H1 (cell line): ENCODE results near the gene LRG1. TPM values are rescaled to one million over a fixed set of nuclear protein-coding genes. Genes with fewer than 3 reads are reported as not detected.

Source experiments
- CTCF ChIA-PET: fragments of 300-600 bp; sonication (Branson Sonifier 250); formaldehyde crosslinking; loops from one replicate; lab custom pipeline; 2021; ENCODE audit not compliant: partially characterized antibody; lab: Charles Lee
- POLR2A ChIA-PET: fragments of 300-600 bp; sonication (Branson Sonifier 250); formaldehyde crosslinking; loops from one replicate; lab custom pipeline; 2021; ENCODE audit warnings: inconsistent platforms; ENCODE audit not compliant: partially characterized antibody; lab: Charles Lee
- DNase-seq, 2 experiments: peaks; one replicate each; pipeline versions ENCODE4 v3.0.0 to v3.0.0-alpha.2; 2010 to 2022; ENCODE audit warnings: low spot score in 2 of 2, low read depth in 1 of 2, mixed read lengths in 1 of 2
- FAIRE-seq: peaks from 2 replicates; lab custom pipeline; 2011; peaks lifted over from hg19 to GRCh38; lab: Jason Lieb, UNC
- H2AFZ ChIP-seq: 2 replicates; pipeline ENCODE4 v1.8.1; 2012; ENCODE audit warnings: low read length, inconsistent platforms
- H2AK5ac ChIP-seq: 2 replicates; pipeline ENCODE4 v1.6.1; 2013; ENCODE audit warnings: low read depth, low read length
- H2BK120ac ChIP-seq: replicated peaks from 2 replicates; pipeline ENCODE3; 2013; ENCODE audit warnings: low read depth, low read length, inconsistent platforms
- H2BK12ac ChIP-seq: 2 replicates; pipeline ENCODE4 v1.6.1; 2013; ENCODE audit warnings: low read depth, low read length
- H2BK15ac ChIP-seq: 2 replicates; pipeline ENCODE4 v1.6.1; 2013; ENCODE audit warnings: low read length
- H2BK20ac ChIP-seq: 2 replicates; pipeline ENCODE4 v1.6.1; 2013; ENCODE audit warnings: low read length
- H2BK5ac ChIP-seq: 2 replicates; pipeline ENCODE4 v1.6.1; 2013; ENCODE audit warnings: low read depth, low read length
- H3K14ac ChIP-seq: 2 replicates; pipeline ENCODE4 v1.6.1; 2013; ENCODE audit warnings: inconsistent platforms; ENCODE audit not compliant: insufficient read length
- H3K18ac ChIP-seq: 2 replicates; pipeline ENCODE4 v1.6.1; 2013; ENCODE audit warnings: low read length; ENCODE audit errors: extremely low read depth
- H3K23ac ChIP-seq: 2 replicates; pipeline ENCODE4 v1.6.1; 2013; ENCODE audit warnings: inconsistent platforms; ENCODE audit not compliant: insufficient read length
- H3K23me2 ChIP-seq: 2 replicates; pipeline ENCODE4 v1.6.1; 2013; ENCODE audit warnings: low read depth, low read length
- H3K27ac ChIP-seq: 2 replicates; pipeline ENCODE4 v1.6.1; 2011; ENCODE audit warnings: low read depth, low read length, inconsistent platforms
- H3K27me3 ChIP-seq, 4 experiments: replicated peaks in 1 of 4; 1 replicate in 1 of 4; 2 replicates in 3 of 4; pipeline versions ENCODE4 v1.6.1 to v1.8.1; 2011 to 2013; ENCODE audit warnings: low read length in 3 of 4, mild to moderate bottlenecking in 3 of 4, inconsistent platforms in 2 of 4, mixed read lengths in 2 of 4, moderate library complexity in 1 of 4; ENCODE audit not compliant: control insufficient read depth in 3 of 4, insufficient read depth in 3 of 4; ENCODE audit errors: extremely low read depth in 1 of 4
- H3K36me3 ChIP-seq, 4 experiments: 2 replicates each; pipeline versions ENCODE4 v1.6.1 to v1.8.1; 2011 to 2013; ENCODE audit warnings: mild to moderate bottlenecking in 4 of 4, low read length in 3 of 4, moderate library complexity in 2 of 4, control low read depth in 1 of 4, inconsistent platforms in 1 of 4; ENCODE audit not compliant: insufficient read depth in 4 of 4, control insufficient read depth in 2 of 4
- H3K4ac ChIP-seq: replicated peaks from 2 replicates; pipeline ENCODE3; 2013; ENCODE audit warnings: low read length, low read depth, mixed read lengths, inconsistent platforms; ENCODE audit not compliant: insufficient read length
- H3K4me1 ChIP-seq, 4 experiments: replicated peaks in 1 of 4; 1 replicate in 1 of 4; 2 replicates in 3 of 4; pipeline versions ENCODE4 v1.6.1 to v1.8.1; 2011 to 2013; ENCODE audit warnings: low read length in 3 of 4, inconsistent platforms in 2 of 4, mixed read lengths in 1 of 4; ENCODE audit not compliant: insufficient read depth in 4 of 4, control insufficient read depth in 3 of 4
- H3K4me2 ChIP-seq, 2 experiments: 2 replicates each; pipeline versions ENCODE4 v1.6.1 to v1.8.1; 2011 to 2013; ENCODE audit warnings: low read depth in 2 of 2, low read length in 2 of 2, control low read depth in 1 of 2, inconsistent platforms in 1 of 2, mild to moderate bottlenecking in 1 of 2; ENCODE audit not compliant: insufficient read depth in 1 of 2
- H3K4me3 ChIP-seq, 4 experiments: fragments of 200-600, 300-600 bp in 1 of 4; sonication (generic), shearing (Covaris generic), sonication (Bioruptor Twin) in 1 of 4; 2 replicates each; pipeline versions ENCODE4 v1.5.1 to v1.8.1; 2011 to 2016; ENCODE audit warnings: low read length in 4 of 4, low read depth in 3 of 4, control low read depth in 2 of 4, inconsistent platforms in 2 of 4, mild to moderate bottlenecking in 2 of 4, mixed read lengths in 1 of 4, moderate library complexity in 1 of 4; ENCODE audit not compliant: insufficient read depth in 2 of 4; ENCODE audit errors: extremely low read depth in 1 of 4
- H3K56ac ChIP-seq: replicated peaks from 2 replicates; pipeline ENCODE3; 2013; ENCODE audit warnings: low read depth, mild to moderate bottlenecking, mixed read lengths, low read length, inconsistent platforms; ENCODE audit not compliant: insufficient read length
- H3K79me1 ChIP-seq: 2 replicates; pipeline ENCODE4 v1.6.1; 2013; ENCODE audit warnings: low read depth, low read length, control low read depth
- H3K79me2 ChIP-seq, 2 experiments: 2 replicates each; pipeline versions ENCODE4 v1.6.1 to v1.8.1; 2012 to 2013; ENCODE audit warnings: low read length in 2 of 2, mild to moderate bottlenecking in 2 of 2, inconsistent platforms in 1 of 2; ENCODE audit not compliant: insufficient read depth in 2 of 2, control insufficient read depth in 1 of 2
- H3K9ac ChIP-seq, 4 experiments: replicated peaks in 1 of 4; 1 replicate in 1 of 4; 2 replicates in 3 of 4; pipeline versions ENCODE4 v1.6.1 to v1.8.1; 2011 to 2013; ENCODE audit warnings: low read depth in 3 of 4, low read length in 3 of 4, control low read depth in 2 of 4, mild to moderate bottlenecking in 2 of 4, moderate library complexity in 2 of 4, inconsistent platforms in 1 of 4; ENCODE audit errors: extremely low read depth in 1 of 4
- H3K9me3 ChIP-seq, 2 experiments: 2 replicates each; pipeline versions ENCODE4 v1.6.1 to v1.8.1; 2012 to 2013; ENCODE audit warnings: mild to moderate bottlenecking in 2 of 2, moderate library complexity in 2 of 2, control low read depth in 1 of 2, inconsistent platforms in 1 of 2, low read depth in 1 of 2, low read length in 1 of 2, mixed read lengths in 1 of 2; ENCODE audit not compliant: insufficient read depth in 2 of 2
- H4K20me1 ChIP-seq, 2 experiments: replicated peaks in 1 of 2; 2 replicates each; pipeline versions ENCODE3 to v1.8.1; 2011 to 2013; ENCODE audit warnings: inconsistent platforms in 2 of 2, low read length in 2 of 2, mild to moderate bottlenecking in 1 of 2; ENCODE audit not compliant: insufficient read depth in 2 of 2, control insufficient read depth in 1 of 2
- H4K5ac ChIP-seq: 2 replicates; pipeline ENCODE4 v1.6.1; 2013; ENCODE audit warnings: low read length, low read depth, mixed read lengths, inconsistent platforms; ENCODE audit not compliant: insufficient read length
- H4K8ac ChIP-seq: 2 replicates; pipeline ENCODE4 v1.8.0; 2013; ENCODE audit warnings: mild to moderate bottlenecking, moderate library complexity, low read length, inconsistent platforms; ENCODE audit not compliant: insufficient read depth; ENCODE audit errors: extremely low read depth
- H4K91ac ChIP-seq: replicated peaks from 2 replicates; pipeline ENCODE3; 2013; ENCODE audit warnings: low read length, mixed read lengths, inconsistent platforms; ENCODE audit not compliant: insufficient read length
- CBX5 ChIP-seq: fragments of 300-800, 300-1000 bp; sonication (generic); IDR thresholded peaks from 2 replicates; pipeline ENCODE4 v1.7.1; 2016; ENCODE audit warnings: antibody characterized with exemption, low read length, low read depth
- CEBPB ChIP-seq: IDR thresholded peaks from 2 replicates; pipeline ENCODE4 v1.6.1; 2012; ENCODE audit warnings: low read depth, low read length
- EZH2 ChIP-seq: fragments of 200-600 bp; sonication (generic); IDR thresholded peaks from 2 replicates; pipeline ENCODE4 v1.7.1; 2012; ENCODE audit warnings: low read depth, mild to moderate bottlenecking, moderate library complexity, low read length, inconsistent platforms; ENCODE audit not compliant: severe bottlenecking
- GTF2F1 ChIP-seq: IDR thresholded peaks from 2 replicates; pipeline ENCODE4 v1.6.1; 2012; ENCODE audit warnings: low read depth, low read length, improper control_type of control experiment, borderline replicate concordance
- NANOG ChIP-seq: IDR thresholded peaks from 2 replicates; pipeline ENCODE4 v1.6.1; 2011; ENCODE audit warnings: low read length, low read depth, mild to moderate bottlenecking, inconsistent platforms; ENCODE audit not compliant: insufficient read depth, poor library complexity, severe bottlenecking
- SAP30 ChIP-seq: fragments of 300-600 bp; sonication (generic); IDR thresholded peaks from 2 replicates; pipeline ENCODE4 v1.7.1; 2012; ENCODE audit warnings: low read length, moderate library complexity, mild to moderate bottlenecking, inconsistent platforms; ENCODE audit not compliant: insufficient read depth, insufficient replicate concordance
- SIRT6 ChIP-seq: IDR thresholded peaks from one replicate; pipeline ENCODE4 v1.7.1; 2012; ENCODE audit warnings: low read length, inconsistent platforms
- TAF7 ChIP-seq: optimal IDR thresholded peaks from 2 replicates; pipeline ENCODE3; 2011; ENCODE audit warnings: low read depth, mild to moderate bottlenecking, inconsistent platforms, low read length, moderate library complexity, borderline replicate concordance
- WGBS, 2 experiments: shearing (Covaris generic) in 1 of 2; methylation state at CpG; one replicate each; pipeline versions ENCODE4 v1.1.6 to v1.1.7; 2013 to 2015; ENCODE audit warnings: low lambda C conversion rate in 2 of 2, mixed read lengths in 2 of 2, inconsistent platforms in 1 of 2, low coverage in 1 of 2, missing lambda C conversion rate in 1 of 2; ENCODE audit not compliant: insufficient replicate concordance in 2 of 2, insufficient coverage in 1 of 2, insufficient read length in 1 of 2; ENCODE audit errors: extremely low coverage in 1 of 2, missing lambda C conversion rate in 1 of 2; 5-methylcytosine and 5-hydroxymethylcytosine counted together
- polyA plus RNA-seq, 7 experiments: library from polyadenylated mRNA; depleted of rRNA in 3 of 7; stranded (reverse) in 5 of 7; unstranded in 2 of 7; fragments of >200 nt in 5 of 7; fragments of 200-250 nt in 2 of 7; gene quantifications; 1 replicate in 5 of 7; 2 replicates in 1 of 7; 4 replicates in 1 of 7; pipeline versions ENCODE4 v1.2.1 to v1.2.3, GENCODE V29; 2011 to 2013; ENCODE audit warnings: missing spikeins in 2 of 7, mixed read lengths in 2 of 7
- total RNA-seq: library from RNA; stranded (reverse); fragmentation: NEBNext Ultra II Directional; extraction: Animal tissue kit (Norgen Biotek cat#: 25700); gene quantifications from 2 replicates; pipeline ENCODE4 v1.2.1, GENCODE V29; 2021

The LRG1 gene
- total and polyA plus RNA-seq, 2 of the 8 experiments (the other 6 are each of a cell fraction or from before 2014, with no cell fraction given), result 0.48 to 0.79 TPM

GRCh38 chr19:4513248-4513647, 26.6 kb downstream of the LRG1 start:
- no peak overlapping the region for H2BK12ac ChIP-seq
- no peak overlapping the region for H3K18ac ChIP-seq
- no peak overlapping the region for H2AFZ ChIP-seq
- no peak overlapping the region for H2BK120ac ChIP-seq
- H3K9ac ChIP-seq, result no peak overlapping the region
- no peak overlapping the region for H3K4me2 ChIP-seq
- H3K27ac ChIP-seq, result no peak overlapping the region
- no peaks in the 10 kb centered on the region for H3K79me1 ChIP-seq
- H4K5ac ChIP-seq, result no peak overlapping the region
- no peaks in the 10 kb centered on the region for H3K23me2 ChIP-seq
- no peak for TF ChIP-seq SAP30
- no peak for TF ChIP-seq CEBPB
- TF ChIP-seq NANOG, result no peak
- TF ChIP-seq CBX5, result no peak
- TF ChIP-seq TAF7, result no peak
- TF ChIP-seq SIRT6, result no peak
- TF ChIP-seq EZH2, result no peak
- TF ChIP-seq GTF2F1, result no peak
- TF ChIP-seq, all 59 proteins: peak for 0
- no peaks in the 10 kb centered on the region for H3K36me3 ChIP-seq
- FAIRE-seq, result no peak
- H3K4me1 ChIP-seq, result peaks cover 0 to 3% (median under 1%) of the 10 kb centered on the region in 4 experiments; a peak in 1 of 7 replicates
- DNase-seq, result no peak
- ChIA-PET POLR2A (interaction anchor here (0.6 to 1.1 kb wide), 2 partner anchors 11 to 392 kb away, joined by 3 to 4 read pairs; no protein-coding TSS in a partner anchor), CTCF (interaction anchor here (5.8 kb wide), 1 partner anchor 14 kb away, joined by 62 read pairs; no protein-coding TSS in a partner anchor)
- H3K4me3 ChIP-seq, result no peak overlapping the region
- H2AK5ac ChIP-seq, result no peak overlapping the region
- no peak overlapping the region for H3K4ac ChIP-seq
- no peak overlapping the region for H2BK15ac ChIP-seq
- no peak overlapping the region; the same call in 1 of the 2 replicates for H4K8ac ChIP-seq
- no peak overlapping the region for H2BK20ac ChIP-seq
- H3K14ac ChIP-seq, result no peak overlapping the region
- H3K9me3 ChIP-seq, result no peaks in the 10 kb centered on the region
- peaks cover 3 to 4% of the 10 kb centered on the region in 2 experiments for H4K20me1 ChIP-seq
- no peak overlapping the region for H4K91ac ChIP-seq
- no peak overlapping the region for H2BK5ac ChIP-seq
- no peaks in the 10 kb centered on the region for H3K79me2 ChIP-seq
- H3K23ac ChIP-seq, result no peak overlapping the region
- WGBS, 2 experiments, result 94% methylated on average over 13 of the region's 17 CpGs; no CpG with 5 or more reads in 1 of the 2 experiments
- no peak overlapping the region for H3K56ac ChIP-seq
- peaks cover 4 to 44% (median 34%) of the 10 kb centered on the region in 4 experiments for H3K27me3 ChIP-seq
